Measurements from ENCODE around the gene METTL23.
A peak's percentile ranks its signal among the peaks of the same experiment; 100 is the strongest.
"Not testable (repeated sequence)": the region's sequence is repeated elsewhere in the genome, so short reads cannot be mapped to it uniquely, and the experiment has no call there.

The METTL23 gene

GRCh38 chr17:76735006-76735405, 8.4 kb downstream of the METTL23 start:
- no peak for DNase-seq (ENCODE audit: low spot score)

- no peak for DNase-seq (ENCODE audit: low spot score)
Observed at GRCh38 chr17:76735586-76736348, 9.1 kb downstream of the METTL23 start.

- no peak for DNase-seq (ENCODE audit: low spot score)
Observed at GRCh38 chr17:76736349-76737081, 9.9 kb downstream of the METTL23 start.

GRCh38 chr17:76737082-76737675, 10.5 kb downstream of the METTL23 start, which contains the start of gene SRSF2:
Gene SRSF2, minus strand, starts transcription at chr17:76737331. Its CDS starts 171 bp downstream, at chr17:76737160.
- DNase-seq (ENCODE audit: low spot score), result peak; percentile 87

- DNase-seq (ENCODE audit: low spot score), result peak; percentile 95
Observed at GRCh38 chr17:76737676-76738467, 11.2 kb downstream of the METTL23 start, which contains the start of gene MFSD11. Gene MFSD11, plus strand, starts transcription at chr17:76738119. Its CDS starts 234 bp downstream, at chr17:76738353.

- DNase-seq (ENCODE audit: low spot score), result no peak
Observed at GRCh38 chr17:76738468-76738850, 11.8 kb downstream of the METTL23 start.

- not testable (repeated sequence) for DNase-seq (ENCODE audit: low spot score)
Observed at GRCh38 chr17:76739568-76740115, 13.0 kb downstream of the METTL23 start.

GRCh38 chr17:76740329-76741118, 13.9 kb downstream of the METTL23 start:
- no peak for DNase-seq (ENCODE audit: low spot score)

- DNase-seq (ENCODE audit: low spot score), result no peak
Observed at GRCh38 chr17:76742958-76743357, 16.3 kb downstream of the METTL23 start.

- no peak for DNase-seq (ENCODE audit: low spot score)
Observed at GRCh38 chr17:76744747-76745146, 18.1 kb downstream of the METTL23 start.

- not testable (repeated sequence) for DNase-seq (ENCODE audit: low spot score)
Observed at GRCh38 chr17:76745785-76746184, 19.1 kb downstream of the METTL23 start.

- DNase-seq (ENCODE audit: low spot score), result no peak
Observed at GRCh38 chr17:76747716-76748363, 21.2 kb downstream of the METTL23 start.

- DNase-seq (ENCODE audit: low spot score), result no peak
Observed at GRCh38 chr17:76748657-76749056, 22.0 kb downstream of the METTL23 start.

- no peak for DNase-seq (ENCODE audit: low spot score)
Observed at GRCh38 chr17:76751416-76751993, 24.9 kb downstream of the METTL23 start.

- DNase-seq (ENCODE audit: low spot score), result no peak
Observed at GRCh38 chr17:76752006-76752405, 25.4 kb downstream of the METTL23 start.

- DNase-seq (ENCODE audit: low spot score), result no peak
Observed at GRCh38 chr17:76753061-76753961, 26.7 kb downstream of the METTL23 start.

GRCh38 chr17:76755285-76755684, 28.6 kb downstream of the METTL23 start:
- DNase-seq (ENCODE audit: low spot score), result no peak

GRCh38 chr17:76757256-76757655, 30.6 kb downstream of the METTL23 start:
- no peak for DNase-seq (ENCODE audit: low spot score)

GRCh38 chr17:76758570-76758969, 31.9 kb downstream of the METTL23 start:
- DNase-seq (ENCODE audit: low spot score), result no peak

All from HuH-7.5 (cell line).